Activated T-helper 2 cell treated with anti-CD3 and anti-CD28 coated beads, Interferon-gamma antibody, Interleukin-2, Interleukin-4, amounts not matched to agents 10 μg/mL and 5 μg/mL and 100 μg/mL, durations not matched to agents 14 hours and 24 hours and 36 hours (primary cell): ENCODE data around the gene VCL. TPM values are rescaled to one million over a fixed set of nuclear protein-coding genes. Genes with fewer than 3 reads are reported as not detected.
A peak's percentile ranks its signal among the peaks of the same experiment; 100 is the strongest.

Source experiments
- DNase-seq: peaks from one replicate; pipeline ENCODE4 v3.0.0; 2021; ENCODE audit warnings: low spot score
- H3K27ac Mint-ChIP-seq: one replicate; pipeline ENCODE4 v1.8.0; 2021; ENCODE audit warnings: mixed read lengths
- H3K27me3 Mint-ChIP-seq: one replicate; pipeline ENCODE4 v1.8.0; 2021; ENCODE audit warnings: low read depth, mixed read lengths
- H3K36me3 Mint-ChIP-seq: one replicate; pipeline ENCODE4 v1.8.0; 2021; ENCODE audit warnings: low read depth, mixed read lengths
- H3K4me1 Mint-ChIP-seq: one replicate; pipeline ENCODE4 v1.8.0; 2021; ENCODE audit warnings: low read depth, mixed read lengths
- H3K4me3 Mint-ChIP-seq: one replicate; pipeline ENCODE4 v1.8.0; 2021; ENCODE audit warnings: low read depth, mild to moderate bottlenecking, moderate library complexity, mixed read lengths
- H3K9me3 Mint-ChIP-seq: one replicate; pipeline ENCODE4 v1.8.0; 2021; ENCODE audit warnings: mixed read lengths
- intact Hi-C: fragments of 100-400 bp; cut with micrococcal nuclease; formaldehyde crosslinking; loops from one replicate; pipeline ENCODE4 v1.15.1; 2023
- total RNA-seq: library from RNA; stranded (reverse); gene quantifications from 2 replicates; pipeline ENCODE4 v1.2.3, GENCODE V29; 2022

VCL gene
- total RNA-seq, 1 donor from 2014 or later, result 24.4 TPM

GRCh38 chr10:73979809-73980433 is 18.0 kb upstream of the VCL start:
- intact Hi-C loops, result no loop called here

GRCh38 chr10:73981812-73982211 is 16.1 kb upstream of the VCL start:
- Mint-ChIP-seq H3K36me3 (no peaks in the 10 kb centered on the region), H3K27me3 (peaks cover 46% of the 10 kb centered on the region), H3K4me1 (peaks cover 12% of the 10 kb centered on the region), H3K4me3 (no peak overlapping the region), H3K27ac (no peak overlapping the region), H3K9me3 (no peaks in the 10 kb centered on the region)
- intact Hi-C loops, result no loop called here
- no peak for DNase-seq

More at GRCh38 chr10:73979809-73980433, 18.0 kb upstream of the VCL start:
- Mint-ChIP-seq H3K4me3 (no peak overlapping the region), H3K27me3 (peaks cover 50% of the 10 kb centered on the region), H3K27ac (no peak overlapping the region), H3K4me1 (peaks cover 17% of the 10 kb centered on the region), H3K9me3 (peaks cover 3% of the 10 kb centered on the region), H3K36me3 (peaks cover 4% of the 10 kb centered on the region)
- DNase-seq, result no peak

GRCh38 chr10:73983096-73984047 is 14.5 kb upstream of the VCL start:
- Mint-ChIP-seq H3K36me3 (no peaks in the 10 kb centered on the region), H3K27ac (no peak overlapping the region), H3K9me3 (no peaks in the 10 kb centered on the region), H3K4me3 (no peak overlapping the region), H3K4me1 (peaks cover 14% of the 10 kb centered on the region), H3K27me3 (peaks cover 38% of the 10 kb centered on the region)
- DNase-seq, result no peak
- intact Hi-C loops, result no loop called here

GRCh38 chr10:73989594-73990150 is 8.2 kb upstream of the VCL start:
- H3K4me3 Mint-ChIP-seq, result no peak overlapping the region
- intact Hi-C loops, result no loop called here
- DNase-seq, result no peak
- peaks cover 35% of the 10 kb centered on the region for H3K4me1 Mint-ChIP-seq
- H3K27ac Mint-ChIP-seq, result no peak overlapping the region
- no peaks in the 10 kb centered on the region for H3K27me3 Mint-ChIP-seq
- H3K36me3 Mint-ChIP-seq, result no peaks in the 10 kb centered on the region
- H3K9me3 Mint-ChIP-seq, result no peaks in the 10 kb centered on the region

GRCh38 chr10:73991203-73991883 is 6.6 kb upstream of the VCL start:
- H3K36me3 Mint-ChIP-seq, result no peaks in the 10 kb centered on the region
- peak overlapping the region; percentile 65 for H3K27ac Mint-ChIP-seq
- no peak for DNase-seq
- H3K4me3 Mint-ChIP-seq, result no peak overlapping the region
- no peaks in the 10 kb centered on the region for H3K27me3 Mint-ChIP-seq
- H3K9me3 Mint-ChIP-seq, result no peaks in the 10 kb centered on the region
- H3K4me1 Mint-ChIP-seq, result peaks cover 41% of the 10 kb centered on the region
- intact Hi-C loops, result loop anchor here (1.0 kb wide), 1 partner anchor 65 kb away; no protein-coding TSS in a partner anchor

- Mint-ChIP-seq H3K4me3 (no peak overlapping the region), H3K36me3 (no peaks in the 10 kb centered on the region), H3K27me3 (no peaks in the 10 kb centered on the region), H3K4me1 (peaks cover 41% of the 10 kb centered on the region), H3K9me3 (no peaks in the 10 kb centered on the region), H3K27ac (peak overlapping the region; percentile 65)
- peak; percentile 81 for DNase-seq
- intact Hi-C loops, result loop anchor here (1.0 to 2.0 kb wide), 4 partner anchors 17 to 87 kb away; no protein-coding TSS in a partner anchor
Observed at GRCh38 chr10:73991884-73992245, 6.1 kb upstream of the VCL start.

GRCh38 chr10:73992899-73993788 is 4.8 kb upstream of the VCL start:
- DNase-seq, result no peak
- Mint-ChIP-seq H3K36me3 (no peaks in the 10 kb centered on the region), H3K27me3 (no peaks in the 10 kb centered on the region), H3K4me1 (peaks cover 40% of the 10 kb centered on the region), H3K27ac (peak overlapping the region; percentile 19), H3K9me3 (no peaks in the 10 kb centered on the region), H3K4me3 (no peak overlapping the region)
- intact Hi-C loops, result loop anchor here (2.0 kb wide), 3 partner anchors 18 to 86 kb away; no protein-coding TSS in a partner anchor

GRCh38 chr10:73995035-73995358 is 2.9 kb upstream of the VCL start:
- no peak for DNase-seq
- Mint-ChIP-seq H3K27ac (no peak overlapping the region), H3K4me1 (peaks cover 46% of the 10 kb centered on the region), H3K9me3 (no peaks in the 10 kb centered on the region), H3K4me3 (no peak overlapping the region), H3K27me3 (no peaks in the 10 kb centered on the region), H3K36me3 (peaks cover 4% of the 10 kb centered on the region)
- intact Hi-C loops, result loop anchor here (5.0 kb wide), 1 partner anchor 223 kb away; a partner anchor contains a TSS

GRCh38 chr10:73997461-73997786 is 492 bp upstream of the VCL start:
- no peak for DNase-seq
- Mint-ChIP-seq H3K27me3 (no peaks in the 10 kb centered on the region), H3K4me1 (peaks cover 45% of the 10 kb centered on the region), H3K4me3 (peak overlapping the region; percentile 96), H3K27ac (peak overlapping the region; percentile 96), H3K9me3 (no peaks in the 10 kb centered on the region), H3K36me3 (peaks cover 14% of the 10 kb centered on the region)
- intact Hi-C loops, result loop anchor here (5.0 kb wide), 1 partner anchor 225 kb away; a partner anchor contains a TSS

- no peaks in the 10 kb centered on the region for H3K9me3 Mint-ChIP-seq
- H3K27me3 Mint-ChIP-seq, result no peaks in the 10 kb centered on the region
- peaks cover 19% of the 10 kb centered on the region for H3K36me3 Mint-ChIP-seq
- no peak for DNase-seq
- peak overlapping the region; percentile 96 for H3K4me3 Mint-ChIP-seq
- H3K27ac Mint-ChIP-seq, result peak overlapping the region; percentile 76
- intact Hi-C loops, result loop anchor here (5.0 kb wide), 1 partner anchor 226 kb away; a partner anchor contains a TSS
- peaks cover 41% of the 10 kb centered on the region for H3K4me1 Mint-ChIP-seq
Observed at GRCh38 chr10:73998623-73998928, 660 bp downstream of the VCL start.

- H3K27me3 Mint-ChIP-seq, result no peaks in the 10 kb centered on the region
- H3K4me3 Mint-ChIP-seq, result peak overlapping the region; percentile 96
- peaks cover 39% of the 10 kb centered on the region for H3K4me1 Mint-ChIP-seq
- peaks cover 19% of the 10 kb centered on the region for H3K36me3 Mint-ChIP-seq
- intact Hi-C loops, result loop anchor here (5.0 kb wide), 1 partner anchor 227 kb away; a partner anchor contains a TSS
- no peaks in the 10 kb centered on the region for H3K9me3 Mint-ChIP-seq
- peak overlapping the region; percentile 76 for H3K27ac Mint-ChIP-seq
- DNase-seq, result no peak
Observed at GRCh38 chr10:73998929-73999691, 1.2 kb downstream of the VCL start.
